Gastrocnemius medialis (tissue), 4 donors: ENCODE results near the gene PDHX. TPM values are rescaled to one million over a fixed set of nuclear protein-coding genes. Genes with fewer than 3 reads are reported as not detected.

Experiments
- ATAC-seq, 2 donors: fragments of 150-250 bp; one replicate each; pipeline ENCODE4 v1.9.1; 2016
- DNase-seq, 2 donors: peaks; one replicate each; pipeline ENCODE4 v3.0.0-alpha.2; 2019
- H3K27ac ChIP-seq, 4 donors: fragments of 200-600 bp; sonication (generic); 1 replicate in 1 of 4; 2 replicates in 3 of 4; pipeline ENCODE4 v1.5.1; 2016 to 2018; ENCODE audit warnings: mild to moderate bottlenecking in 2 of 4, moderate library complexity in 1 of 4
- H3K27me3 ChIP-seq, 3 donors: fragments of 200-600 bp; sonication (generic) in 2 of 3; 1 replicate in 1 of 3; 2 replicates in 2 of 3; pipeline versions ENCODE4 v1.5.1 to v1.6.0; 2016 to 2019; ENCODE audit warnings: mild to moderate bottlenecking in 1 of 3, moderate library complexity in 1 of 3
- H3K36me3 ChIP-seq, 2 donors: fragments of 200-600 bp; sonication (generic) in 1 of 2; one replicate each; pipeline ENCODE4 v1.5.1; 2017 to 2018
- H3K4me1 ChIP-seq, 2 donors: fragments of 200-600 bp; sonication (generic) in 1 of 2; one replicate each; pipeline ENCODE4 v1.5.1; 2016 to 2017; ENCODE audit warnings: mild to moderate bottlenecking in 2 of 2
- H3K4me3 ChIP-seq, 4 donors: fragments of 200-600 bp; sonication (generic) in 3 of 4; 1 replicate in 1 of 4; 2 replicates in 3 of 4; pipeline ENCODE4 v1.5.1; 2016 to 2019; ENCODE audit warnings: mild to moderate bottlenecking in 2 of 4
- H3K9me3 ChIP-seq, 3 donors: fragments of 200-600 bp; sonication (generic) in 2 of 3; 1 replicate in 1 of 3; 2 replicates in 2 of 3; pipeline ENCODE4 v1.5.1; 2016 to 2019
- CTCF ChIP-seq, 5 experiments: fragments of 450-650 bp in 3 of 5; fragments of 200-600 bp in 2 of 5; sonication (generic) in 2 of 5; IDR thresholded peaks in 4 of 5; conservative IDR thresholded peaks in 1 of 5; 1 replicate in 4 of 5; 2 replicates in 1 of 5; pipeline ENCODE4 v1.5.1; 2016 to 2019; ENCODE audit warnings: antibody characterized with exemption in 5 of 5, mild to moderate bottlenecking in 3 of 5, moderate library complexity in 3 of 5
- POLR2A ChIP-seq, 2 donors: fragments of 450-650 bp; IDR thresholded peaks; one replicate each; pipeline ENCODE4 v1.6.1; 2017; ENCODE audit warnings: antibody characterized with exemption in 2 of 2, mild to moderate bottlenecking in 2 of 2, moderate library complexity in 2 of 2
- in situ Hi-C, 4 donors: fragments of 200-750 bp; cut with MboI; loops; one replicate each; pipeline versions ENCODE4 v1.15.0 to v1.8.0; 2017; ENCODE audit warnings: low sequenced_read_pairs in 4 of 4
- intact Hi-C: fragments of 100-400 bp; cut with DNase I; formaldehyde crosslinking; loops from one replicate; pipeline ENCODE4 v1.15.1; 2023; ENCODE audit warnings: low total_unique reads
- total RNA-seq, 4 donors: library from RNA; depleted of rRNA; stranded (reverse); fragments of >200 nt; gene quantifications; one replicate each; pipeline versions ENCODE4 v1.1.0 to v1.2.3, GENCODE V29; 2016

PDHX gene
- total RNA-seq, 4 donors from 2014 or later = 77.7 to 101 (median 87.3) TPM

- Histone ChIP-seq H3K4me3 (no peak overlapping the region), H3K27me3 (no peaks in the 10 kb centered on the region), H3K27ac (no peak overlapping the region), H3K36me3 (peaks cover 0 to 10% of the 10 kb centered on the region in 2 donors), H3K9me3 (no peaks in the 10 kb centered on the region), H3K4me1 (no peaks in the 10 kb centered on the region)
- intact Hi-C loops = no loop called here
- TF ChIP-seq CTCF (IDR thresholded peaks at IDR 0.05 in 4 of 5, conservative IDR thresholded peaks at IDR 0.05 in 1 of 5) = no peak
- no peak for TF ChIP-seq POLR2A (IDR thresholded peaks at IDR 0.05)
- in situ Hi-C loops = no loop called here
- peak in 1 of 2 donors; percentile 28 for DNase-seq
- ATAC-seq = no peak
Measured at GRCh38 chr11:34960277-34960676, 43.9 kb downstream of the PDHX start.

GRCh38 chr11:34962034-34962433 lies 45.6 kb downstream of the PDHX start:
- intact Hi-C loops = no loop called here
- peaks cover 0 to 16% of the 10 kb centered on the region in 2 donors for H3K36me3 ChIP-seq

GRCh38 chr11:34963351-34963750 lies 46.9 kb downstream of the PDHX start:
- intact Hi-C loops (no loop called here), in situ Hi-C loops (no loop called here)
- no peaks in the 10 kb centered on the region for H3K9me3 ChIP-seq
- H3K4me1 ChIP-seq = no peaks in the 10 kb centered on the region
- H3K27ac ChIP-seq = no peak overlapping the region
- H3K4me3 ChIP-seq = no peak overlapping the region
- no peaks in the 10 kb centered on the region for H3K27me3 ChIP-seq
- DNase-seq = no peak
- TF ChIP-seq CTCF (IDR thresholded peaks at IDR 0.05 in 4 of 5, conservative IDR thresholded peaks at IDR 0.05 in 1 of 5) = no peak
- no peak for TF ChIP-seq POLR2A (IDR thresholded peaks at IDR 0.05)
- peaks cover 0 to 29% of the 10 kb centered on the region in 2 donors for H3K36me3 ChIP-seq
- no peak for ATAC-seq

More at GRCh38 chr11:34962034-34962433, 45.6 kb downstream of the PDHX start:
- no peak overlapping the region for H3K4me3 ChIP-seq
- no peaks in the 10 kb centered on the region for H3K27me3 ChIP-seq
- ATAC-seq (no peak), DNase-seq (no peak)
- no peaks in the 10 kb centered on the region for H3K4me1 ChIP-seq
- in situ Hi-C loops = no loop called here
- H3K9me3 ChIP-seq = no peaks in the 10 kb centered on the region
- TF ChIP-seq POLR2A (IDR thresholded peaks at IDR 0.05) (no peak), CTCF (IDR thresholded peaks at IDR 0.05 in 4 of 5, conservative IDR thresholded peaks at IDR 0.05 in 1 of 5) (no peak)
- no peak overlapping the region for H3K27ac ChIP-seq

- H3K4me3 ChIP-seq = no peak overlapping the region
- TF ChIP-seq POLR2A (IDR thresholded peaks at IDR 0.05) = no peak
- TF ChIP-seq CTCF (IDR thresholded peaks at IDR 0.05 in 4 of 5, conservative IDR thresholded peaks at IDR 0.05 in 1 of 5) = no peak
- ATAC-seq (no peak), DNase-seq (no peak)
- in situ Hi-C loops = no loop called here
- H3K27ac ChIP-seq = no peak overlapping the region
- peaks cover 0 to 29% of the 10 kb centered on the region in 2 donors for H3K36me3 ChIP-seq
- no peaks in the 10 kb centered on the region for H3K4me1 ChIP-seq
- H3K9me3 ChIP-seq = no peaks in the 10 kb centered on the region
- no peaks in the 10 kb centered on the region for H3K27me3 ChIP-seq
- intact Hi-C loops = no loop called here
Measured at GRCh38 chr11:34964610-34965331, 48.4 kb downstream of the PDHX start.
